Measurements from ENCODE around the gene SKIDA1.

Gene SKIDA1

DNA sequence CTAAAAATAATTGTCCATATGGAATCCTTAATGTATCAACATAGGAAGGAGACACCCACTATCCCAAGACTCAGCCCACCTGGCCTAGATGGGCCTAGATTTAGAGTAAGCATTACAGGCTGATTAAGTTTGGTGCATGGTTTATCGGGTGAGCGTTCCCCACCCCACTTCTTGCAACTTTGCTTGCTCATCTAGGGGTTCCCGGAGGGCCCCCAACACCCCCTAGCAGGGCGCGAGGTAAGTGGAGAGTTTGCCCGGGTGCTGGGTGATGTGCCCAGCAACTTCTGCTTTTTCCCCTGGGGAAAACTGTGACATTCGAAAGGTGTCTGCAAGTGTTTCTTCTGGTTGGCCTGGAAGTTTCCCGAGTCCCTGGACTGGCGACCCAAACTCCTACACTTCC, 31.7 kb downstream of the SKIDA1 start:
- TF ChIP-seq, protein P1, sequence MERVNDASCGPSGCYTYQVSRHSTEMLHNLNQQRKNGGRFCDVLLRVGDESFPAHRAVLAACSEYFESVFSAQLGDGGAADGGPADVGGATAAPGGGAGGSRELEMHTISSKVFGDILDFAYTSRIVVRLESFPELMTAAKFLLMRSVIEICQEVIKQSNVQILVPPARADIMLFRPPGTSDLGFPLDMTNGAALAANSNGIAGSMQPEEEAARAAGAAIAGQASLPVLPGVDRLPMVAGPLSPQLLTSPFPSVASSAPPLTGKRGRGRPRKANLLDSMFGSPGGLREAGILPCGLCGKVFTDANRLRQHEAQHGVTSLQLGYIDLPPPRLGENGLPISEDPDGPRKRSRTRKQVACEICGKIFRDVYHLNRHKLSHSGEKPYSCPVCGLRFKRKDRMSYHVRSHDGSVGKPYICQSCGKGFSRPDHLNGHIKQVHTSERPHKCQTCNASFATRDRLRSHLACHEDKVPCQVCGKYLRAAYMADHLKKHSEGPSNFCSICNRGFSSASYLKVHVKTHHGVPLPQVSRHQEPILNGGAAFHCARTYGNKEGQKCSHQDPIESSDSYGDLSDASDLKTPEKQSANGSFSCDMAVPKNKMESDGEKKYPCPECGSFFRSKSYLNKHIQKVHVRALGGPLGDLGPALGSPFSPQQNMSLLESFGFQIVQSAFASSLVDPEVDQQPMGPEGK (CRISPR knock-in tag; IDR thresholded peaks at IDR 0.05; ENCODE audit: borderline replicate concordance) = no peak
- TF ChIP-seq ZNF8 (CRISPR knock-in tag; IDR thresholded peaks at IDR 0.05) = no peak
- no peak for TF ChIP-seq ZC3H10 (CRISPR knock-in tag; IDR thresholded peaks at IDR 0.05)
- TF ChIP-seq BACH2 (CRISPR knock-in tag; IDR thresholded peaks at IDR 0.05; ENCODE audit: borderline replicate concordance) = no peak
- no peak for TF ChIP-seq ESRRG (CRISPR knock-in tag; IDR thresholded peaks at IDR 0.05)
- TF ChIP-seq CSDC2 (CRISPR knock-in tag; IDR thresholded peaks at IDR 0.05) = no peak
- TF ChIP-seq TOX (CRISPR knock-in tag; IDR thresholded peaks at IDR 0.05; ENCODE audit: borderline replicate concordance) = no peak
- TF ChIP-seq, protein P2, sequence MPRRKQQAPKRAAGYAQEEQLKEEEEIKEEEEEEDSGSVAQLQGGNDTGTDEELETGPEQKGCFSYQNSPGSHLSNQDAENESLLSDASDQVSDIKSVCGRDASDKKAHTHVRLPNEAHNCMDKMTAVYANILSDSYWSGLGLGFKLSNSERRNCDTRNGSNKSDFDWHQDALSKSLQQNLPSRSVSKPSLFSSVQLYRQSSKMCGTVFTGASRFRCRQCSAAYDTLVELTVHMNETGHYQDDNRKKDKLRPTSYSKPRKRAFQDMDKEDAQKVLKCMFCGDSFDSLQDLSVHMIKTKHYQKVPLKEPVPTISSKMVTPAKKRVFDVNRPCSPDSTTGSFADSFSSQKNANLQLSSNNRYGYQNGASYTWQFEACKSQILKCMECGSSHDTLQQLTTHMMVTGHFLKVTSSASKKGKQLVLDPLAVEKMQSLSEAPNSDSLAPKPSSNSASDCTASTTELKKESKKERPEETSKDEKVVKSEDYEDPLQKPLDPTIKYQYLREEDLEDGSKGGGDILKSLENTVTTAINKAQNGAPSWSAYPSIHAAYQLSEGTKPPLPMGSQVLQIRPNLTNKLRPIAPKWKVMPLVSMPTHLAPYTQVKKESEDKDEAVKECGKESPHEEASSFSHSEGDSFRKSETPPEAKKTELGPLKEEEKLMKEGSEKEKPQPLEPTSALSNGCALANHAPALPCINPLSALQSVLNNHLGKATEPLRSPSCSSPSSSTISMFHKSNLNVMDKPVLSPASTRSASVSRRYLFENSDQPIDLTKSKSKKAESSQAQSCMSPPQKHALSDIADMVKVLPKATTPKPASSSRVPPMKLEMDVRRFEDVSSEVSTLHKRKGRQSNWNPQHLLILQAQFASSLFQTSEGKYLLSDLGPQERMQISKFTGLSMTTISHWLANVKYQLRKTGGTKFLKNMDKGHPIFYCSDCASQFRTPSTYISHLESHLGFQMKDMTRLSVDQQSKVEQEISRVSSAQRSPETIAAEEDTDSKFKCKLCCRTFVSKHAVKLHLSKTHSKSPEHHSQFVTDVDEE (CRISPR knock-in tag; IDR thresholded peaks at IDR 0.05) = no peak
- no peak for TF ChIP-seq ZFP30 (CRISPR knock-in tag; IDR thresholded peaks at IDR 0.05)
- TF ChIP-seq ISL1 (CRISPR knock-in tag; IDR thresholded peaks at IDR 0.05) = no peak
- TF ChIP-seq ARNTL (CRISPR knock-in tag; IDR thresholded peaks at IDR 0.05; ENCODE audit: borderline replicate concordance, low read depth) = no peak
- TF ChIP-seq ZFP3 (CRISPR knock-in tag; IDR thresholded peaks at IDR 0.05) = no peak
- no peak for TF ChIP-seq GLIS3 (CRISPR knock-in tag; IDR thresholded peaks at IDR 0.05)
- no peak for TF ChIP-seq RARB (CRISPR knock-in tag; IDR thresholded peaks at IDR 0.05)
- TF ChIP-seq ZNF565 (CRISPR knock-in tag; conservative IDR thresholded peaks at IDR 0.05; ENCODE audit: low read depth) = no peak
- TF ChIP-seq PPARA (CRISPR knock-in tag; IDR thresholded peaks at IDR 0.05; ENCODE audit: borderline replicate concordance) = no peak
- no peak for TF ChIP-seq OSR1 (CRISPR knock-in tag; IDR thresholded peaks at IDR 0.05)
- ATAC-seq = no peak

DNA sequence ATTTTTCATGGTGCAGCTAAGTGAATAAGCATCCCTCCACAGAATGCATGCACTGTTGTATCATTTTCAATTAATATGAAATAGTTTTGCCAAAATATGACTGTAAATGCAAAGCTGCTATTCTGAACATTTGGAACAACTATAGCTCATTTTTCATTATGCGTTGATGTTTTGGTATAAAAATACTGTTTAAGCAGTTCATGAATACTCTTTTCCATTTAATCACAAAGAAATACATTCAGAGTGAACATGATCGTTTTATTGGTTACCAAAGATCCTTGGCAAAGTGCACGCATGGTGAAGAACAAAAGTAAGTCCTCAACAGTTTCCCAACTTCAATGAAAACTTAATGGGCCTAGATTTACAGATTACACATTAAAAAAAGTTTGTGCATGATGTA, 33.1 kb downstream of the SKIDA1 start:
- ATAC-seq = no peak
- TF ChIP-seq TCF4 (CRISPR knock-in tag; IDR thresholded peaks at IDR 0.05; ENCODE audit: borderline replicate concordance) = no peak
- no peak for TF ChIP-seq OSR1 (CRISPR knock-in tag; IDR thresholded peaks at IDR 0.05)
- TF ChIP-seq, protein P2 (CRISPR knock-in tag; IDR thresholded peaks at IDR 0.05) = no peak
- no peak for TF ChIP-seq PPARA (CRISPR knock-in tag; IDR thresholded peaks at IDR 0.05; ENCODE audit: borderline replicate concordance)
- TF ChIP-seq SNAI2 (CRISPR knock-in tag; IDR thresholded peaks at IDR 0.05) = no peak
- TF ChIP-seq ZNF565 (CRISPR knock-in tag; conservative IDR thresholded peaks at IDR 0.05; ENCODE audit: low read depth) = no peak
- no peak for TF ChIP-seq BACH2 (CRISPR knock-in tag; IDR thresholded peaks at IDR 0.05; ENCODE audit: borderline replicate concordance)
- TF ChIP-seq ZNF8 (CRISPR knock-in tag; IDR thresholded peaks at IDR 0.05) = no peak
- TF ChIP-seq ZC3H10 (CRISPR knock-in tag; IDR thresholded peaks at IDR 0.05) = no peak
- TF ChIP-seq, protein P3, sequence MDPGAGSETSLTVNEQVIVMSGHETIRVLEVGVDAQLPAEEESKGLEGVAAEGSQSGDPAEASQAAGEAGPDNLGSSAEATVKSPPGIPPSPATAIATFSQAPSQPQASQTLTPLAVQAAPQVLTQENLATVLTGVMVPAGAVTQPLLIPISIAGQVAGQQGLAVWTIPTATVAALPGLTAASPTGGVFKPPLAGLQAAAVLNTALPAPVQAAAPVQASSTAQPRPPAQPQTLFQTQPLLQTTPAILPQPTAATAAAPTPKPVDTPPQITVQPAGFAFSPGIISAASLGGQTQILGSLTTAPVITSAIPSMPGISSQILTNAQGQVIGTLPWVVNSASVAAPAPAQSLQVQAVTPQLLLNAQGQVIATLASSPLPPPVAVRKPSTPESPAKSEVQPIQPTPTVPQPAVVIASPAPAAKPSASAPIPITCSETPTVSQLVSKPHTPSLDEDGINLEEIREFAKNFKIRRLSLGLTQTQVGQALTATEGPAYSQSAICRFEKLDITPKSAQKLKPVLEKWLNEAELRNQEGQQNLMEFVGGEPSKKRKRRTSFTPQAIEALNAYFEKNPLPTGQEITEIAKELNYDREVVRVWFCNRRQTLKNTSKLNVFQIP (CRISPR knock-in tag; IDR thresholded peaks at IDR 0.05; ENCODE audit: borderline replicate concordance, low read depth) = no peak
- TF ChIP-seq, protein P4, sequence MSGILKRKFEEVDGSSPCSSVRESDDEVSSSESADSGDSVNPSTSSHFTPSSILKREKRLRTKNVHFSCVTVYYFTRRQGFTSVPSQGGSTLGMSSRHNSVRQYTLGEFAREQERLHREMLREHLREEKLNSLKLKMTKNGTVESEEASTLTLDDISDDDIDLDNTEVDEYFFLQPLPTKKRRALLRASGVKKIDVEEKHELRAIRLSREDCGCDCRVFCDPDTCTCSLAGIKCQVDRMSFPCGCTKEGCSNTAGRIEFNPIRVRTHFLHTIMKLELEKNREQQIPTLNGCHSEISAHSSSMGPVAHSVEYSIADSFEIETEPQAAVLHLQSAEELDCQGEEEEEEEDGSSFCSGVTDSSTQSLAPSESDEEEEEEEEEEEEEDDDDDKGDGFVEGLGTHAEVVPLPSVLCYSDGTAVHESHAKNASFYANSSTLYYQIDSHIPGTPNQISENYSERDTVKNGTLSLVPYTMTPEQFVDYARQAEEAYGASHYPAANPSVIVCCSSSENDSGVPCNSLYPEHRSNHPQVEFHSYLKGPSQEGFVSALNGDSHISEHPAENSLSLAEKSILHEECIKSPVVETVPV (CRISPR knock-in tag; IDR thresholded peaks at IDR 0.05) = no peak
- no peak for TF ChIP-seq ARNTL (CRISPR knock-in tag; IDR thresholded peaks at IDR 0.05; ENCODE audit: borderline replicate concordance, low read depth)
- no peak for TF ChIP-seq RARB (CRISPR knock-in tag; IDR thresholded peaks at IDR 0.05)
- TF ChIP-seq ISL1 (CRISPR knock-in tag; IDR thresholded peaks at IDR 0.05) = no peak
- TF ChIP-seq ZFP3 (CRISPR knock-in tag; IDR thresholded peaks at IDR 0.05) = no peak
- TF ChIP-seq ESRRG (CRISPR knock-in tag; IDR thresholded peaks at IDR 0.05) = no peak
- no peak for TF ChIP-seq CSDC2 (CRISPR knock-in tag; IDR thresholded peaks at IDR 0.05)
